GM23338 (cell line): ENCODE measurements around the gene C17orf107. TPM values are rescaled to one million over a fixed set of nuclear protein-coding genes. Genes with fewer than 3 reads are reported as not detected.

Source experiments
- ATAC-seq: fragments of 200-7000 bp; cut with Tn5 transposase; 3 replicates; pipeline ENCODE4 v1.9.1; 2020
- DNase-seq: peaks from one replicate; pipeline ENCODE4 v3.0.0-alpha.2; 2015; ENCODE audit warnings: low spot score
- H2AFZ ChIP-seq: fragments of 200-600 bp; sonication (generic); 2 replicates; pipeline ENCODE4 v1.8.0; 2016; ENCODE audit warnings: antibody characterized with exemption, mild to moderate bottlenecking, moderate library complexity
- H3F3A ChIP-seq: fragments of 200-600 bp; sonication (generic); replicated peaks from 2 replicates; pipeline ENCODE4 v1.8.0; 2017; ENCODE audit warnings: antibody characterized with exemption, mixed run types, low read depth
- H3K27ac ChIP-seq: fragments of 200-600 bp; sonication (generic); 2 replicates; pipeline ENCODE4 v1.6.1; 2016; ENCODE audit warnings: low read depth
- H3K27me3 ChIP-seq: fragments of 200-600 bp; sonication (generic); 2 replicates; pipeline ENCODE4 v1.8.0; 2016; ENCODE audit warnings: mild to moderate bottlenecking, mixed run types, moderate library complexity; ENCODE audit not compliant: insufficient read depth
- H3K36me3 ChIP-seq: fragments of 200-600 bp; sonication (generic); 2 replicates; pipeline ENCODE4 v1.8.0; 2016; ENCODE audit warnings: mild to moderate bottlenecking; ENCODE audit not compliant: insufficient read depth
- H3K4me1 ChIP-seq: fragments of 200-600 bp; sonication (generic); 2 replicates; pipeline ENCODE4 v1.8.0; 2016; ENCODE audit warnings: mild to moderate bottlenecking, moderate library complexity; ENCODE audit not compliant: insufficient read depth
- H3K4me2 ChIP-seq: fragments of 200-600 bp; sonication (generic); 2 replicates; pipeline ENCODE4 v1.7.1; 2017; ENCODE audit warnings: mixed run types
- H3K4me3 ChIP-seq: fragments of 200-600 bp; sonication (generic); 2 replicates; pipeline ENCODE4 v1.6.1; 2016; ENCODE audit warnings: mixed run types
- H3K79me2 ChIP-seq: fragments of 200-600 bp; sonication (generic); replicated peaks from 2 replicates; pipeline ENCODE4 v1.8.0; 2017; ENCODE audit warnings: mild to moderate bottlenecking; ENCODE audit not compliant: insufficient read depth
- H3K9me2 ChIP-seq: fragments of 200-600 bp; sonication (generic); 2 replicates; pipeline ENCODE4 v1.8.0; 2017; ENCODE audit not compliant: insufficient read depth
- H4K20me1 ChIP-seq: fragments of 200-600 bp; sonication (generic); replicated peaks from 2 replicates; pipeline ENCODE4 v1.8.0; 2017; ENCODE audit warnings: mild to moderate bottlenecking; ENCODE audit not compliant: insufficient read depth
- H3K27ac Mint-ChIP-seq: 2 replicates; pipeline ENCODE4 v1.8.0; 2020; ENCODE audit warnings: inconsistent platforms, mild to moderate bottlenecking, moderate library complexity, mixed read lengths
- H3K27me3 Mint-ChIP-seq: 3 replicates; pipeline ENCODE4 v1.8.0; 2022; ENCODE audit warnings: low read depth, mild to moderate bottlenecking, moderate library complexity, mixed read lengths, inconsistent platforms; ENCODE audit not compliant: insufficient read depth, poor library complexity
- H3K36me3 Mint-ChIP-seq: 3 replicates; pipeline ENCODE4 v1.8.0; 2021; ENCODE audit warnings: low read depth, mild to moderate bottlenecking, inconsistent platforms, moderate library complexity, mixed read lengths
- H3K4me1 Mint-ChIP-seq: 3 replicates; pipeline ENCODE4 v1.8.0; 2020; ENCODE audit warnings: mild to moderate bottlenecking, inconsistent platforms, mixed read lengths
- H3K4me3 Mint-ChIP-seq: 3 replicates; pipeline ENCODE4 v1.8.0; 2021; ENCODE audit warnings: moderate library complexity, mild to moderate bottlenecking, inconsistent platforms, mixed read lengths
- H3K9me3 Mint-ChIP-seq: 3 replicates; pipeline ENCODE4 v1.8.0; 2020; ENCODE audit warnings: moderate library complexity, mild to moderate bottlenecking, inconsistent platforms, mixed read lengths
- CTCF ChIP-seq, 2 experiments: fragments of 200-600 bp in 1 of 2; sonication (generic) in 1 of 2; conservative IDR thresholded peaks; 2 replicates each; pipeline versions ENCODE4 v1.5.1 to v1.6.1; 2016 to 2017; ENCODE audit warnings: antibody characterized with exemption in 2 of 2, low read depth in 2 of 2, mild to moderate bottlenecking in 2 of 2, moderate library complexity in 1 of 2
- POLR2AphosphoS5 ChIP-seq: IDR thresholded peaks from 2 replicates; pipeline ENCODE4 v1.6.1; 2016; ENCODE audit warnings: antibody characterized with exemption, low read depth
- ZNF114 ChIP-seq: fragments of 250-450 bp; sonication (Bioruptor Pico); IDR thresholded peaks from 2 replicates; pipeline ENCODE4 v1.5.0; 2020; ENCODE audit warnings: mild to moderate bottlenecking, moderate library complexity
- polyA plus RNA-seq: library from polyadenylated mRNA; unstranded; fragments of >200 nt; fragmentation: Nextera tagmentation; extraction: Ambion mirVana; gene quantifications from 2 replicates; pipeline ENCODE4 v1.2.1, GENCODE V29; 2016
- total RNA-seq: library from RNA; depleted of rRNA; stranded (reverse); fragments of >200 nt; shearing (Covaris generic); gene quantifications from 2 replicates; pipeline ENCODE4 v1.2.3, GENCODE V29; 2014

The C17orf107 gene
- total and polyA plus RNA-seq, 2 experiments from 2014 or later, result 1.9 to 5.9 TPM

- Mint-ChIP-seq H3K4me3 (peak overlapping the region; percentile 10; the same call in 1 of the 3 replicates), H3K27me3 (peaks cover 29% of the 10 kb centered on the region), H3K4me1 (peaks cover 18% of the 10 kb centered on the region), H3K36me3 (peaks cover 17% of the 10 kb centered on the region; the same call in 2 of the 3 replicates), H3K9me3 (no peaks in the 10 kb centered on the region), H3K27ac (no peak overlapping the region; the same call in 1 of the 2 replicates)
- no peaks in the 10 kb centered on the region for H4K20me1 ChIP-seq
- no peaks in the 10 kb centered on the region; the same call in 1 of the 2 replicates for H3K36me3 ChIP-seq
- H3K4me3 ChIP-seq, result no peak overlapping the region
- peak; percentile 30 for ATAC-seq
- H3K4me1 ChIP-seq, result 0 out of 2 replicates have a peak, but pooled peaks cover 5% of the 10 kb centered on the region
- H3K27ac ChIP-seq, result no peak overlapping the region
- H3K9me2 ChIP-seq, result no peaks in the 10 kb centered on the region
- no peak overlapping the region for H3K4me2 ChIP-seq
- no peak overlapping the region for H2AFZ ChIP-seq
- H3F3A ChIP-seq, result peaks cover 21% of the 10 kb centered on the region; the same call in 1 of the 2 replicates
- H3K27me3 ChIP-seq, result peaks cover 9% of the 10 kb centered on the region
- peak; percentile 82 for DNase-seq
- no peaks in the 10 kb centered on the region for H3K79me2 ChIP-seq
- TF ChIP-seq CTCF (conservative IDR thresholded peaks at IDR 0.05; ENCODE audit: low read depth in 2 of 2), result peak; percentile 56 to 73
- no peak for TF ChIP-seq POLR2AphosphoS5
Observed at GRCh38 chr17:4895657-4896331, 3.5 kb upstream of the C17orf107 start.

- Mint-ChIP-seq H3K36me3 (peaks cover 17% of the 10 kb centered on the region; the same call in 2 of the 3 replicates), H3K4me1 (peaks cover 19% of the 10 kb centered on the region), H3K27ac (no peak overlapping the region; the same call in 1 of the 2 replicates), H3K9me3 (no peaks in the 10 kb centered on the region), H3K4me3 (no peak overlapping the region), H3K27me3 (peaks cover 32% of the 10 kb centered on the region)
- DNase-seq (no peak), ATAC-seq (no peak)
- Histone ChIP-seq H3K4me3 (no peak overlapping the region), H3K4me2 (no peak overlapping the region), H3K79me2 (no peaks in the 10 kb centered on the region), H3F3A (peaks cover 29% of the 10 kb centered on the region), H3K9me2 (no peaks in the 10 kb centered on the region), H4K20me1 (no peaks in the 10 kb centered on the region), H3K4me1 (0 out of 2 replicates have a peak, but pooled peaks cover 5% of the 10 kb centered on the region), H3K27ac (no peak overlapping the region), H2AFZ (no peak overlapping the region), H3K36me3 (no peaks in the 10 kb centered on the region; the same call in 1 of the 2 replicates), H3K27me3 (peaks cover 9% of the 10 kb centered on the region)
- no peak for TF ChIP-seq ZNF114 (CRISPR knock-in tag)
- TF ChIP-seq CTCF (conservative IDR thresholded peaks at IDR 0.05; ENCODE audit: low read depth in 2 of 2), result peak in 1 of 2 experiments; percentile 30; a peak in 2 of 4 replicates
Observed at GRCh38 chr17:4896332-4897197, 2.8 kb upstream of the C17orf107 start.
